GM12878 (cell line): ENCODE measurements around the gene RGS6. TPM values are rescaled to one million over a fixed set of nuclear protein-coding genes. Genes with fewer than 3 reads are reported as not detected.
A peak's percentile ranks its signal among the peaks of the same experiment; 100 is the strongest.

Experiments used
- BACH1 ChIP-seq: fragments of 450-650 bp; IDR thresholded peaks from 2 replicates; pipeline ENCODE4 v1.6.1; 2017; ENCODE audit warnings: mild to moderate bottlenecking, borderline replicate concordance
- BCL3 ChIP-seq: IDR thresholded peaks from 2 replicates; pipeline ENCODE4 v1.6.1; 2011; ENCODE audit warnings: borderline replicate concordance, low read depth, mild to moderate bottlenecking, moderate library complexity, low read length; ENCODE audit not compliant: insufficient read depth, poor library complexity, severe bottlenecking
- CTCF ChIP-seq, 3 experiments: IDR thresholded peaks in 2 of 3; conservative IDR thresholded peaks in 1 of 3; 2 replicates each; pipeline ENCODE4 v1.5.1; 2011; ENCODE audit warnings: low read depth in 3 of 3, low read length in 3 of 3, mild to moderate bottlenecking in 3 of 3, control low read depth in 2 of 3, moderate library complexity in 2 of 3, inconsistent platforms in 1 of 3, mixed read lengths in 1 of 3; ENCODE audit not compliant: control insufficient read depth in 2 of 3, insufficient read depth in 1 of 3; ENCODE audit errors: extremely low read depth in 1 of 3
- ELK1 ChIP-seq: IDR thresholded peaks from 2 replicates; pipeline ENCODE4 v1.6.1; 2012; ENCODE audit warnings: low read depth, low read length, improper control_type of control experiment
- HDAC6 ChIP-seq: fragments of 200-600 bp; sonication (generic); IDR thresholded peaks from one replicate; pipeline ENCODE4 v1.8.0; 2017; ENCODE audit warnings: antibody characterized with exemption; ENCODE audit not compliant: unreplicated experiment
- IRF3 ChIP-seq: fragments of 450-650 bp; IDR thresholded peaks from 2 replicates; pipeline ENCODE4 v1.6.1; 2014; ENCODE audit warnings: mild to moderate bottlenecking
- IRF5 ChIP-seq: fragments of 450-650 bp; IDR thresholded peaks from 2 replicates; pipeline ENCODE4 v1.6.1; 2017; ENCODE audit warnings: borderline replicate concordance
- KAT2A ChIP-seq: conservative IDR thresholded peaks from 2 replicates; pipeline ENCODE4 v1.6.1; 2011; ENCODE audit warnings: low read depth, low read length; ENCODE audit not compliant: control insufficient read depth
- MEF2A ChIP-seq: IDR thresholded peaks from 2 replicates; pipeline ENCODE4 v1.6.1; 2011; ENCODE audit warnings: low read depth, mild to moderate bottlenecking, low read length, moderate library complexity; ENCODE audit not compliant: insufficient read depth
- MXI1 ChIP-seq: fragments of 150-350 bp; IDR thresholded peaks from 2 replicates; pipeline ENCODE4 v1.6.1; 2011; ENCODE audit warnings: low read depth, mild to moderate bottlenecking, inconsistent platforms, low read length, improper control_type of control experiment
- NFIC ChIP-seq: IDR thresholded peaks from 2 replicates; pipeline ENCODE4 v1.6.1; 2012; ENCODE audit warnings: low read depth, mild to moderate bottlenecking, inconsistent platforms, low read length, moderate library complexity
- NFYA ChIP-seq: IDR thresholded peaks from 2 replicates; pipeline ENCODE4 v1.6.1; 2011; ENCODE audit warnings: low read depth, mild to moderate bottlenecking, low read length, improper control_type of control experiment, borderline replicate concordance
- RAD51 ChIP-seq: fragments of 450-650 bp; IDR thresholded peaks from 2 replicates; pipeline ENCODE4 v1.6.1; 2016; ENCODE audit warnings: moderate library complexity, mild to moderate bottlenecking, inconsistent platforms
- RBBP5 ChIP-seq: fragments of 200-600 bp; sonication (generic); conservative IDR thresholded peaks from 2 replicates; pipeline ENCODE4 v1.6.1; 2016
- REST ChIP-seq: IDR thresholded peaks from 2 replicates; pipeline ENCODE4 v1.6.1; 2012; ENCODE audit warnings: mild to moderate bottlenecking, low read depth, low read length
- RFX5 ChIP-seq: IDR thresholded peaks from 2 replicates; pipeline ENCODE4 v1.6.1; 2011; ENCODE audit warnings: low read depth, low read length, improper control_type of control experiment
- RUNX3 ChIP-seq: IDR thresholded peaks from 2 replicates; pipeline ENCODE4 v1.6.1; 2012; ENCODE audit warnings: low read length, inconsistent platforms
- STAT3 ChIP-seq: IDR thresholded peaks from 2 replicates; pipeline ENCODE4 v1.6.1; 2011; ENCODE audit warnings: low read depth, low read length, improper control_type of control experiment
- polyA plus RNA-seq, 11 experiments: library from polyadenylated mRNA; depleted of rRNA in 4 of 11; unstranded in 6 of 11; stranded (reverse) in 5 of 11; fragments of >200 nt; fragmentation: Nextera tagmentation in 4 of 11; fragmentation: Illumina TruSeq in 1 of 11; extraction: Ambion mirVana in 4 of 11; extraction: Trizol in 1 of 11; gene quantifications; 1 replicate in 1 of 11; 2 replicates in 10 of 11; pipeline versions ENCODE4 v1.2.1 to v1.2.3, GENCODE V29; 2011 to 2016; ENCODE audit warnings: inconsistent platforms in 2 of 11, missing spikeins in 2 of 11, low read depth in 1 of 11
- total RNA-seq, 4 experiments: library from RNA; depleted of rRNA in 3 of 4; stranded (reverse); fragments of >200 nt in 3 of 4; fragmentation: Illumina TruSeq in 1 of 4; extraction: Trizol in 1 of 4; gene quantifications; 2 replicates each; pipeline versions ENCODE4 v1.2.1 to v1.2.3, GENCODE V29; 2013 to 2021

Gene RGS6
- total and polyA plus RNA-seq, 10 of the 15 experiments (the other 5 are each of a cell fraction or from before 2014, with no cell fraction given): 3.9 to 18.1 (median 12.4) TPM

GRCh38 chr14:72535485-72535884 lies 603.3 kb downstream of the RGS6 start (continued):
- TF ChIP-seq REST (no peak), BACH1 (no peak), MXI1 (no peak), IRF3 (no peak), NFYA (no peak), HDAC6 (no peak), MEF2A (peak; percentile 87), IRF5 (no peak), BCL3 (no peak), STAT3 (no peak), CTCF (IDR thresholded peaks at IDR 0.05 in 2 of 3, conservative IDR thresholded peaks at IDR 0.05 in 1 of 3; ENCODE audit: control insufficient read depth in 2 of 3, extremely low read depth in 1 of 3, insufficient read depth in 1 of 3, low read depth in 3 of 3, low read length in 3 of 3) (no peak), NFIC (peak; percentile 87), ELK1 (no peak), RBBP5 (no peak), RAD51 (peak; percentile 52; the same call in 1 of the 2 replicates), RFX5 (no peak), KAT2A (no peak), RUNX3 (peak; percentile 98)
